BLaER1 treated with 17β-estradiol and CSF1 and Interleukin-3, amounts not matched to agents 10 nM and 100 nM (cell line): ENCODE data around the gene SPO11.
"Not testable (repeated sequence)": the region's sequence is repeated elsewhere in the genome, so short reads cannot be mapped to it uniquely, and the experiment has no call there.

Source experiments
- H3K27ac ChIP-seq, 11 experiments: shearing (Covaris generic); formaldehyde crosslinking; 2 replicates each; pipeline ENCODE4 v1.8.1; 2022
- H3K27me3 ChIP-seq, 11 experiments: shearing (Covaris generic); formaldehyde crosslinking; 2 replicates each; pipeline ENCODE4 v1.8.1; 2022
- H3K36me3 ChIP-seq, 11 experiments: shearing (Covaris generic); formaldehyde crosslinking; 2 replicates each; pipeline ENCODE4 v1.8.1; 2022
- H3K4me1 ChIP-seq, 10 experiments: shearing (Covaris generic); formaldehyde crosslinking; 2 replicates each; pipeline ENCODE4 v1.8.1; 2022
- H3K4me2 ChIP-seq, 11 experiments: shearing (Covaris generic); formaldehyde crosslinking; 2 replicates each; pipeline ENCODE4 v1.8.1; 2022
- H3K4me3 ChIP-seq, 10 experiments: shearing (Covaris generic); formaldehyde crosslinking; 2 replicates each; pipeline ENCODE4 v1.8.1; 2022
- H3K9ac ChIP-seq, 11 experiments: shearing (Covaris generic); formaldehyde crosslinking; 2 replicates each; pipeline ENCODE4 v1.8.1; 2022
- H3K9me3 ChIP-seq, 11 experiments: shearing (Covaris generic); formaldehyde crosslinking; replicated peaks in 1 of 11; 2 replicates each; pipeline ENCODE4 v1.8.1; 2022
- H4K20me1 ChIP-seq, 11 experiments: shearing (Covaris generic); formaldehyde crosslinking; 2 replicates each; pipeline ENCODE4 v1.8.1; 2022
- Cebpa-rat ChIP-seq, 11 experiments: shearing (Covaris generic); IDR thresholded peaks; 2 replicates each; pipeline ENCODE4 v1.8.1; 2022

The SPO11 gene

DNA sequence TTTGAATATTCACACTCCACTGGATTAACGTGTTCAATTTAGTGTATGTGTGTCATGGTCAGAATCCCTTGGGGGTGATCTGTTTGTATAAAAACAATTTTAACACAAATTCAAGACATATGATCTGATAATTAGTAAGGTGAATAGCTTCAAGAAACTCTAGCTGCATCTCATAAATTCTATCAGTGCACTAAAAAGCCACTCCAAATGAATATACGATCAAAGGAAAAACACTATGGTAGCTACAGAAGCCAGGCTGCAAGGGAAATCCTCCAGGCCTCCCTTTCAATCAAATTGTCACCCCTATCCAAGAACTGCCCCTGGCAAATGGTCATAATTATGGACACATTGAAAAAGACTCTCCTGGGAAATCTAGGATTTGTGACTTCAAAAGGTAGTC, 12.1 kb downstream of the SPO11 start:
- Histone ChIP-seq H3K36me3 (no peaks in the 10 kb centered on the region), H3K4me3 (no peak overlapping the region), H4K20me1 (no peaks in the 10 kb centered on the region), H3K9ac (no peak overlapping the region), H3K4me1 (peaks cover 0 to 10% (median 4%) of the 10 kb centered on the region in 10 experiments; a peak in 8 of 20 replicates), H3K9me3 (no peaks in the 10 kb centered on the region), H3K4me2 (peak overlapping the region in 4 of 11 experiments; percentile 14 to 36 (median 22); a peak in 4 of 22 replicates), H3K27ac (no peak overlapping the region), H3K27me3 (no peaks in the 10 kb centered on the region)
- no peak for TF ChIP-seq Cebpa-rat (IDR thresholded peaks at IDR 0.05)

DNA sequence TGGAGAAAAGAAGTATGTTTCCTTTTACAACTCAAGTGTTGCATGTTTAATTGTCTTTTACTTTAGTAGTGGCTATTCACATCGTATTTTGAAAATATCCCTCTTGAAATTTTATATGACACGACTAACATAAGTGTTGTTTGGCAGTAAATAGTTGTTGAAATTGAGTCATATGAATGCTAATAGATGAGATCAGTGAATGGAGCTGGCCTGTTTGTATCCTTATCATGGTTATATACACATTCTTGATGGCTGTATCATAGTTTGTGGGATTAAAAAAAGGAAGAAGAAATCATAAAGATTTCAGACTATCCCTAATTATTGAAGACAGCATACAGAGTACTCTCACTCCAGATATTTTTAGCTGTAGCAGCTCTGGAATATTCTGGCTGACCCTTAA, 13.2 kb downstream of the SPO11 start:
- TF ChIP-seq Cebpa-rat (IDR thresholded peaks at IDR 0.05) = no peak
- no peak overlapping the region for H3K4me3 ChIP-seq
- H3K27me3 ChIP-seq = no peaks in the 10 kb centered on the region
- no peak overlapping the region for H3K27ac ChIP-seq
- peaks cover 0 to 10% (median 4%) of the 10 kb centered on the region in 10 experiments; a peak in 8 of 20 replicates for H3K4me1 ChIP-seq
- H3K36me3 ChIP-seq = no peaks in the 10 kb centered on the region
- no peaks in the 10 kb centered on the region for H4K20me1 ChIP-seq
- no peak overlapping the region for H3K4me2 ChIP-seq
- H3K9ac ChIP-seq = no peak overlapping the region
- H3K9me3 ChIP-seq = no peaks in the 10 kb centered on the region

DNA sequence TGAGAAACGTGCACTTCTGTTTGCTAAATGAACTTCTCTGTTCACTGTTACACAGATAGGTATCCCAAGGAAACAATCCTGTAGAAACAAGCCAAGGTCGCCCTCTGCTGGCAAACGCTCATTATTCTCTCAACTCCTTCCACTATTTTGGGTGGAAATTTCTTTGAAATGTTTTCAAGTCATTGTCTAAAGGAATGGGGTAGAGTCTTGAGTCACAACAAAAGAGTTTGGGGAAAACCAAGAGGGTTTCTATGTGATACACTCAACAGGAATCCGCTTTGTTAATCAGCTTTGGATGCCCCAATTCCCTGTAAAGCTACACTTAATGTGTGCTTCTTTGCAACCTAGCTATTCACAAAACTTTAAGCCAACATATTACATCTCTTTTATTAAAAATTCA, 16.9 kb downstream of the SPO11 start:
- Histone ChIP-seq H3K4me2 (no peak overlapping the region), H3K27me3 (no peaks in the 10 kb centered on the region), H3K27ac (no peak overlapping the region), H3K4me3 (no peak overlapping the region), H4K20me1 (peaks cover 0 to 2% (median under 1%) of the 10 kb centered on the region in 11 experiments; a peak in 7 of 22 replicates), H3K9ac (no peak overlapping the region), H3K36me3 (no peaks in the 10 kb centered on the region), H3K9me3 (no peaks in the 10 kb centered on the region), H3K4me1 (peaks cover 14 to 20% (median 17%) of the 10 kb centered on the region in 10 experiments)
- no peak for TF ChIP-seq Cebpa-rat (IDR thresholded peaks at IDR 0.05)

DNA sequence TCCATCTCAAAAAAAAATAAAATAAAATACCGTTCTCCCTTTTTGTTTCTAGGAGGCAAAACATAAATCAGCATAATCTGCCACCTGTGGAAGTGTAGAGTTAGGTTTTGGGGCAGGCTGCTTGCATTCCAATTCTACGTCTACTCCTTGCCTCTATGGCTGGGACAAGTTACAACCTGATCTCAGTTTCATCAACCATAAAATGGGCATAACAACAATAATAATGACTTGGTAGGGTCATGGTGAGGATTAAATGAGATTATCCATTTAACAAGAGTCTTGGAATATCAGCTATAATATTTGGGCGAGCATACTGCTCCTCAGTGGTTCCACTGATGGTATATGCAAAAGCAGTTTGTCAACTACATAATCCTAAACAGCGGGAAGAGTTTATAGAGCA, 17.8 kb downstream of the SPO11 start:
- TF ChIP-seq Cebpa-rat (IDR thresholded peaks at IDR 0.05) = no peak
- Histone ChIP-seq H4K20me1 (peaks cover 0 to 11% (median 10%) of the 10 kb centered on the region in 11 experiments; a peak in 19 of 22 replicates), H3K27ac (no peak overlapping the region), H3K9me3 (no peaks in the 10 kb centered on the region), H3K4me3 (no peak overlapping the region), H3K4me2 (no peak overlapping the region), H3K4me1 (peaks cover 21 to 25% (median 23%) of the 10 kb centered on the region in 10 experiments), H3K27me3 (no peaks in the 10 kb centered on the region), H3K36me3 (no peaks in the 10 kb centered on the region; a peak in 2 of 22 replicates), H3K9ac (no peak overlapping the region)

DNA sequence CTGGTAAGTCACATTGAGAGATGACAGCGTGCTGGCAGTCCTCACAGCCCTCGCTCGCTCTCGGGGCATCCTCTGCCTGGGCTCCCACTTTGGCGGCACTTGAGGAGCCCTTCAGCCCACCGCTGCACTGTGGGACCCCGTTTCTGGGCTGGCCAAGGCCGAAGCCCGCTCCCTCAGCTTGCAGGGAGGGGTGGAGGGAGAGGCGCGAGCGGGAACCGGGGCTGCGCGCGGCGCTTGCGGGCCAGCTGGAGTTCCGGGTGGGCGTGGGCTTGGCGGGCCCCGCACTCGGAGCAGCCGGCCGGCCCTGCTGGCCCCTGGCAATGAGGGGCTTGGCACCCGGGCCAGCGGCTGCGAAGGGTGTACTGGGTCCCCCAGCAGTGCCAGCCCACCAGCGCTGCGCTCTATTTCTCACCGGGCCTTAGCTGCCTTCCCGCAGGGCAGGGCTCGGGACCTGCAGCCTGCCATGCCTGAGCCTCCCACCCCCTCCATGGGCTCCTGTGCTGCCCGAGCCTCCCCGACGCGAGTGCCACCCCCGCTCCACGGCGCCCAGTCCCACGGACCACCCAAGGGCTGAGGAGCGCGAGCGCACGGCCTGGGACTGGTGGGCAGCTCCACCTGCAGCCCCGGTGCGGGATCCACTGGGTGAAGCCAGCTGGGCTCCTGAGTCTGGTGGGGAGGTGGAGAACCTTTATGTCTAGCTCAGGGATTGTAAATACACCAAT, 18.8 kb downstream of the SPO11 start:
- H3K36me3 ChIP-seq, H3K9ac ChIP-seq, H3K9me3 ChIP-seq, H3K4me3 ChIP-seq, H3K27me3 ChIP-seq, H3K4me2 ChIP-seq: not testable (repeated sequence)
- peak overlapping the region in 2 of 11 experiments; percentile 55 to 59; a peak in 1 of 22 replicates for H3K27ac ChIP-seq
- H3K4me1 ChIP-seq = peaks cover 28 to 34% (median 31%) of the 10 kb centered on the region in 10 experiments
- peaks cover 0 to 21% (median 19%) of the 10 kb centered on the region in 11 experiments; a peak in 19 of 22 replicates for H4K20me1 ChIP-seq

DNA sequence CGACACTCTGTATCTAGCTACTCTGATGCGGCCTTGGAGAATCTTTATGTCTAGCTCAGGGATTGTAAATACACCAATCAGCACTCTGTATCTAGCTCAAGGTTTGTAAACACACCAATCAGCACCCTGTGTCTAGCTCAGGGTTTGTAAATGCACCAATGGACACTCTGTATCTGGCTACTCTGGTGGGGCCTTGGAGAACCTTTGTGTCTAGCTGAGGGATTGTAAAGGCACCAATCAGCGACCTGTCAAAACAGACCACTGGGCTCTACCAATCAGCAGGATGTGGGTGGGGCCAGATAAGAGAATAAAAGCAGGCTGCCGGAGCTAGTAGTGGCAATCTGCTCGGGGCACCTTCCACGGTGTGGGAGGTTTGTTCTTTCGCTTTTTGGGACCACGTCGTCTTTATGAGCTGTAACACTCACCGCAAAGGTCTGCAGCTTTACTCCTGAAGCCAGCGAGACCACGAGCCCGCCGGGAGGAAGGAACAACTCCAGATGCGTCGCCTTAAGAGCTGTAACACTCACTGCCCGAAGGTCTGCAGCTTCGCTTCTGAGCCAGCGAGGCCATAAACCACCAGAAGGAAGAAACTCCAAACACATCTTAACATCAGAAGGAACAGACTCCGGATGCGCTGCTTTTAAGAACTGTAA, 19.4 kb downstream of the SPO11 start:
- not testable (repeated sequence) for H3K9me3 ChIP-seq, H3K27me3 ChIP-seq, H3K36me3 ChIP-seq
- H4K20me1 ChIP-seq = peaks cover 0 to 28% (median 26%) of the 10 kb centered on the region in 11 experiments; a peak in 19 of 22 replicates
- peak overlapping the region in 10 of 11 experiments; percentile 11 to 62 (median 46); a peak in 16 of 22 replicates for H3K9ac ChIP-seq
- peak overlapping the region; percentile 55 to 82 (median 72) for H3K4me2 ChIP-seq
- H3K27ac ChIP-seq = peak overlapping the region in 9 of 11 experiments; percentile 27 to 62 (median 55); a peak in 17 of 22 replicates
- H3K4me3 ChIP-seq = peak overlapping the region in 7 of 10 experiments; percentile 6 to 56 (median 22); a peak in 9 of 20 replicates
- peaks cover 28 to 34% (median 31%) of the 10 kb centered on the region in 10 experiments for H3K4me1 ChIP-seq

DNA sequence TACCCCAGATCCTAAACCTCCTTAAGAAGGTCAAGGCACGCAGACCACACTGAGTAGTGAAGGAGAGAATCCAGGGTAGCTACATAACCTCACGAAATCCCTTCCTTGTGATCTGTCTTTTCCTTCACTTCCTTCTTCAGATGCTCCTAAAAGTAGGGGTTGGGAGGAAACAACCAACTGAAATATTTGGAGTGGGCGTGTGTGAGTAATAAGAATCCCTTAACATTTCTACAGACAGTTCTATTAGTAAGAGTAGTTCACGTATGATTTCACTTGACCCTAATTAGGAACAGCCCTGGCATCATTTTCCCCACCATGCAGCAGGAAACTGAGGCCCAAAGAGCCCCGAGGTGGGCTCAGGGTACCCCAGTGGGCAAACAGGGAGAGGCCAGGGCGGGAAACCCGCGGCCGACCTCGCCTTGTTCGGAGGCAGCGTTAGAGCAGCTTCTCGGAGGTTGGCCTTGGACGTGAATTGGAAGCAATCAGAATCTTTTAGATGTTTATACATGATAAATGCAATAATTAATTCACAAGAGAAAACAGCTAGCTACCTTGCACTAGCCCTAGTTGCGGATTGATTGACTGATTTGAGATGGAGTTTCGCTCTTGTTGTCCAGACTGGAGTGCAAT, 20.6 kb downstream of the SPO11 start:
- Histone ChIP-seq H3K9ac (peak overlapping the region in 7 of 11 experiments; percentile 11 to 62 (median 56); a peak in 12 of 22 replicates), H3K9me3 (no peaks in the 10 kb centered on the region), H3K36me3 (no peaks in the 10 kb centered on the region; a peak in 5 of 22 replicates), H3K27me3 (no peaks in the 10 kb centered on the region), H4K20me1 (peaks cover 0 to 38% (median 34%) of the 10 kb centered on the region in 11 experiments; a peak in 19 of 22 replicates), H3K4me2 (peak overlapping the region; percentile 55 to 82 (median 72)), H3K4me3 (peak overlapping the region in 4 of 10 experiments; percentile 6 to 56 (median 30); a peak in 6 of 20 replicates), H3K27ac (peak overlapping the region in 9 of 11 experiments; percentile 27 to 62 (median 55); a peak in 17 of 22 replicates), H3K4me1 (peaks cover 28 to 34% (median 31%) of the 10 kb centered on the region in 10 experiments)
- TF ChIP-seq Cebpa-rat (IDR thresholded peaks at IDR 0.05) = no peak

DNA sequence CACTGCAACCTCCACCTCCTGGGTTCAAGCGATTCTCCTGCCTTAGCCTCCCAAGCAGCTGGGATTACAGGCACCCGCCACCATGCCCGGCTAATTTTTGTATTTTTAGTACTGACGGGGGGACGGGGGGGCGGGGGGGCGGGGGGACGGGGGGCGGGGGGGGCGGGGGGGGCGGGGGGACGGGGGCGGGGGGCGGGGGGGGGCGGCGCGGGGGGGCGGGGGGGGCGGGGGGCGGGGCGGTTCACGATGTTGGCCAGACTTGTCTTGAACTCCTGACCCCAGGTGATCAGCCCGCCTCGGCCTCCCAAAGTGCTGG, 21.1 kb downstream of the SPO11 start:
- Histone ChIP-seq H3K27ac (peak overlapping the region; percentile 84 to 96 (median 93); a peak in 21 of 22 replicates), H3K9ac (peak overlapping the region; percentile 87 to 97 (median 95); a peak in 21 of 22 replicates), H4K20me1 (peaks cover 0 to 41% (median 34%) of the 10 kb centered on the region in 11 experiments; a peak in 19 of 22 replicates), H3K4me2 (peak overlapping the region; percentile 74 to 99 (median 95)), H3K4me1 (peaks cover 28 to 34% (median 31%) of the 10 kb centered on the region in 10 experiments), H3K4me3 (peak overlapping the region; percentile 80 to 99 (median 90))
- not testable (repeated sequence) for H3K36me3 ChIP-seq, H3K27me3 ChIP-seq, H3K9me3 ChIP-seq
